B cell (primary cell): ENCODE measurements around the gene FKBP8. TPM values are rescaled to one million over a fixed set of nuclear protein-coding genes. Genes with fewer than 3 reads are reported as not detected.

Experiments used
- ATAC-seq: fragments of 200-7000 bp; cut with Tn5 transposase; one replicate; pipeline ENCODE4 v1.10.0; 2021; ENCODE audit warnings: low read depth, mild to moderate bottlenecking, moderate number of reproducible peaks, moderate library complexity
- CTCF ChIA-PET: fragments of 350-600 bp; sonication (Branson Sonifier 250); formaldehyde crosslinking; loops from one replicate; lab custom pipeline; 2021; ENCODE audit warnings: antibody characterized with exemption, inconsistent platforms; lab: Charles Lee
- POLR2A ChIA-PET: fragments of 350-600 bp; sonication (Branson Sonifier 250); formaldehyde crosslinking; loops from one replicate; lab custom pipeline; 2021; ENCODE audit warnings: antibody characterized with exemption; lab: Charles Lee
- DNase-seq: peaks from one replicate; pipeline ENCODE4 v3.0.0; 2013
- H2AFZ ChIP-seq: 2 replicates; pipeline ENCODE4 v1.6.1; 2012; ENCODE audit warnings: mild to moderate bottlenecking, low read depth, low read length; ENCODE audit not compliant: insufficient read depth, poor library complexity, severe bottlenecking
- H3K27ac ChIP-seq, 2 donors: 1 replicate in 1 of 2; 2 replicates in 1 of 2; pipeline ENCODE4 v1.5.1; 2012 to 2013; ENCODE audit warnings: low read length in 2 of 2, mild to moderate bottlenecking in 2 of 2, moderate library complexity in 1 of 2
- H3K27me3 ChIP-seq, 4 experiments: fragments of 200-600 bp in 1 of 4; sonication (generic) in 1 of 4; replicated peaks in 1 of 4; 1 replicate in 2 of 4; 2 replicates in 2 of 4; pipeline versions ENCODE4 v1.6.1 to v1.7.0; 2013 to 2016; ENCODE audit warnings: low read length in 3 of 4, mild to moderate bottlenecking in 2 of 4, mixed read lengths in 1 of 4, moderate library complexity in 1 of 4; ENCODE audit not compliant: insufficient read depth in 4 of 4, control insufficient read depth in 3 of 4; ENCODE audit errors: control extremely low read depth in 1 of 4
- H3K36me3 ChIP-seq, 2 experiments: replicated peaks in 1 of 2; 1 replicate in 1 of 2; 2 replicates in 1 of 2; pipeline versions ENCODE4 v1.6.1 to v1.7.1; 2013; ENCODE audit warnings: low read length in 1 of 2; ENCODE audit not compliant: insufficient read depth in 2 of 2, control insufficient read depth in 1 of 2; ENCODE audit errors: control extremely low read depth in 1 of 2, extremely low read depth in 1 of 2
- H3K4me1 ChIP-seq, 2 donors: fragments of 200-600 bp in 1 of 2; sonication (generic) in 1 of 2; 1 replicate in 1 of 2; 2 replicates in 1 of 2; pipeline versions ENCODE4 v1.5.1 to v1.6.1; 2013 to 2017; ENCODE audit warnings: low read length in 2 of 2; ENCODE audit not compliant: control insufficient read depth in 2 of 2, insufficient read depth in 2 of 2
- H3K4me2 ChIP-seq: replicated peaks from 2 replicates; pipeline ENCODE3; 2012; ENCODE audit warnings: mild to moderate bottlenecking, low read depth, low read length; ENCODE audit not compliant: poor library complexity, severe bottlenecking
- H3K4me3 ChIP-seq, 5 experiments: fragments of 200-600 bp in 1 of 5; sonication (generic) in 1 of 5; 1 replicate in 3 of 5; 2 replicates in 2 of 5; pipeline versions ENCODE4 v1.5.1 to v1.7.0; 2011 to 2016; ENCODE audit warnings: low read length in 4 of 5, mild to moderate bottlenecking in 4 of 5, low read depth in 2 of 5, control low read depth in 1 of 5, moderate library complexity in 1 of 5; ENCODE audit not compliant: insufficient read depth in 1 of 5; ENCODE audit errors: control extremely low read depth in 1 of 5, extremely low read depth in 1 of 5
- H3K79me2 ChIP-seq: fragments of 200-600 bp; sonication (generic); one replicate; pipeline ENCODE4 v1.6.0; 2016; ENCODE audit warnings: low read length; ENCODE audit not compliant: control insufficient read depth, insufficient read depth
- H3K9ac ChIP-seq: fragments of 200-600 bp; sonication (generic); 2 replicates; pipeline ENCODE4 v1.6.1; 2017; ENCODE audit warnings: mild to moderate bottlenecking, low read length, moderate library complexity
- H3K9me3 ChIP-seq, 3 donors: one replicate each; pipeline versions ENCODE4 v1.6.1 to v1.7.1; 2013; ENCODE audit warnings: low read length in 2 of 3; ENCODE audit not compliant: control insufficient read depth in 2 of 3, insufficient read depth in 1 of 3; ENCODE audit errors: control extremely low read depth in 1 of 3
- H4K20me1 ChIP-seq: 2 replicates; pipeline ENCODE4 v1.6.0; 2012; ENCODE audit warnings: mild to moderate bottlenecking, low read length; ENCODE audit not compliant: insufficient read depth, control insufficient read depth, poor library complexity, severe bottlenecking
- H3K27ac Mint-ChIP-seq: one replicate; pipeline ENCODE4 v1.8.0; 2021; ENCODE audit warnings: mixed read lengths
- H3K27me3 Mint-ChIP-seq: one replicate; pipeline ENCODE4 v1.8.0; 2021; ENCODE audit warnings: mixed read lengths
- H3K4me1 Mint-ChIP-seq: one replicate; pipeline ENCODE4 v1.8.0; 2021; ENCODE audit warnings: mixed read lengths
- H3K4me3 Mint-ChIP-seq: one replicate; pipeline ENCODE4 v1.8.0; 2021; ENCODE audit warnings: mixed read lengths
- H3K9me3 Mint-ChIP-seq: one replicate; pipeline ENCODE4 v1.8.0; 2022; ENCODE audit warnings: mixed read lengths; ENCODE audit not compliant: insufficient read depth
- CTCF ChIP-seq: fragments of 200-600 bp; IDR thresholded peaks from one replicate; pipeline ENCODE4 v1.8.0; 2022; ENCODE audit warnings: antibody characterized with exemption, mild to moderate bottlenecking
- EZH2 ChIP-seq: IDR thresholded peaks from 2 replicates; pipeline ENCODE4 v1.6.1; 2012; ENCODE audit warnings: borderline replicate concordance, low read depth, mild to moderate bottlenecking, moderate library complexity, low read length; ENCODE audit not compliant: insufficient read depth, poor library complexity, severe bottlenecking
- WGBS: methylation state at CpG from one replicate; pipeline ENCODE4 v1.1.5; 2013; ENCODE audit warnings: missing lambda C conversion rate; ENCODE audit not compliant: insufficient coverage; 5-methylcytosine and 5-hydroxymethylcytosine counted together
- intact Hi-C: fragments of 100-400 bp; cut with micrococcal nuclease; formaldehyde crosslinking; loops from one replicate; pipeline ENCODE4 v1.10.0; 2022
- polyA plus RNA-seq: library from polyadenylated mRNA; depleted of rRNA; stranded (reverse); fragments of >200 nt; gene quantifications from 2 replicates; pipeline ENCODE4 v1.2.3, GENCODE V29; 2012
- total RNA-seq, 2 donors: library from RNA; stranded (reverse); fragments of 120-200 nt in 1 of 2; gene quantifications; 1 replicate in 1 of 2; 2 replicates in 1 of 2; pipeline versions ENCODE4 v1.2.3 to v1.2.4, GENCODE V29; 2013 to 2022

The FKBP8 gene
- total and polyA plus RNA-seq, 2 donors (not counting 1 experiment from before 2014, with no cell fraction given), result 148 to 163 TPM

- Histone ChIP-seq H3K9ac (no peak overlapping the region), H3K79me2 (peaks cover 98% of the 10 kb centered on the region), H3K27me3 (no peaks in the 10 kb centered on the region), H3K4me1 (peaks cover 0 to 3% of the 10 kb centered on the region in 2 donors), H3K4me3 (no peak overlapping the region), H3K27ac (no peak overlapping the region), H4K20me1 (peaks cover 99% of the 10 kb centered on the region), H3K4me2 (no peak overlapping the region), H2AFZ (no peak overlapping the region), H3K36me3 (no peaks in the 10 kb centered on the region), H3K9me3 (no peaks in the 10 kb centered on the region)
- intact Hi-C loops, result no loop called here
- ATAC-seq (no peak), DNase-seq (no peak)
- H3K4me1 Mint-ChIP-seq, result peaks cover 33% of the 10 kb centered on the region
- H3K9me3 Mint-ChIP-seq, result no peaks in the 10 kb centered on the region
- no peak overlapping the region for H3K4me3 Mint-ChIP-seq
- CTCF ChIA-PET, result interaction anchor here (1.4 kb wide), 1 partner anchor 14 kb away, joined by 3 read pairs; no protein-coding TSS in a partner anchor
- 93% methylated on average over 6 of the region's 6 CpGs for WGBS
- no peaks in the 10 kb centered on the region for H3K27me3 Mint-ChIP-seq
- POLR2A ChIA-PET, result no interaction called here
- H3K27ac Mint-ChIP-seq, result no peak overlapping the region
- no peak for TF ChIP-seq EZH2
- no peak for TF ChIP-seq CTCF
Observed at GRCh38 chr19:18488403-18488723, 55.0 kb downstream of the FKBP8 start.

- Histone ChIP-seq H3K9ac (no peak overlapping the region), H3K79me2 (peaks cover 98% of the 10 kb centered on the region), H3K27ac (no peak overlapping the region), H3K27me3 (no peaks in the 10 kb centered on the region), H3K4me3 (no peak overlapping the region), H4K20me1 (peaks cover 99% of the 10 kb centered on the region), H3K9me3 (no peaks in the 10 kb centered on the region), H3K36me3 (no peaks in the 10 kb centered on the region), H3K4me1 (peaks cover 0 to 3% of the 10 kb centered on the region in 2 donors), H2AFZ (no peak overlapping the region), H3K4me2 (no peak overlapping the region)
- ATAC-seq, result no peak
- Mint-ChIP-seq H3K4me1 (peaks cover 33% of the 10 kb centered on the region), H3K27me3 (no peaks in the 10 kb centered on the region), H3K27ac (no peak overlapping the region), H3K9me3 (no peaks in the 10 kb centered on the region), H3K4me3 (no peak overlapping the region)
- POLR2A ChIA-PET, result no interaction called here
- TF ChIP-seq EZH2 (no peak), CTCF (no peak)
- no peak for DNase-seq
- CTCF ChIA-PET, result interaction anchor here (0.6 to 1.4 kb wide), 2 partner anchors 13 to 356 kb away, joined by 3 read pairs; no protein-coding TSS in a partner anchor
- WGBS, result 93% methylated on average over 17 of the region's 17 CpGs
- intact Hi-C loops, result no loop called here
Observed at GRCh38 chr19:18487576-18488402, 55.6 kb downstream of the FKBP8 start.
